Thyroid gland (tissue), 4 donors: ENCODE measurements around the gene ZWILCH. TPM values are rescaled to one million over a fixed set of nuclear protein-coding genes. Genes with fewer than 3 reads are reported as not detected.

Source experiments
- DNase-seq, 2 donors: peaks; one replicate each; pipeline ENCODE4 v3.0.0-alpha.2; 2019
- H3K27ac ChIP-seq, 3 donors: fragments of 200-600 bp; sonication (generic); 1 replicate in 2 of 3; 2 replicates in 1 of 3; pipeline ENCODE4 v1.5.1; 2016 to 2019; ENCODE audit warnings: mild to moderate bottlenecking in 1 of 3, moderate library complexity in 1 of 3
- H3K27me3 ChIP-seq: fragments of 200-600 bp; sonication (generic); one replicate; pipeline ENCODE4 v1.5.1; 2019
- H3K36me3 ChIP-seq, 2 donors: fragments of 200-600 bp; sonication (generic); one replicate each; pipeline ENCODE4 v1.5.1; 2016 to 2019
- H3K4me1 ChIP-seq, 2 donors: fragments of 200-600 bp; sonication (generic); one replicate each; pipeline ENCODE4 v1.5.1; 2017 to 2019
- H3K4me3 ChIP-seq, 3 donors: fragments of 200-600 bp; sonication (generic); replicated peaks in 1 of 3; 1 replicate in 2 of 3; 2 replicates in 1 of 3; pipeline ENCODE4 v1.5.1; 2016; ENCODE audit warnings: mild to moderate bottlenecking in 1 of 3
- H3K9me3 ChIP-seq: fragments of 200-600 bp; sonication (generic); one replicate; pipeline ENCODE4 v1.5.1; 2017
- CTCF ChIP-seq, 6 experiments: fragments of 200-600 bp in 3 of 6; fragments of 450-650 bp in 3 of 6; sonication (generic) in 3 of 6; IDR thresholded peaks; one replicate each; pipeline ENCODE4 v1.5.1; 2016 to 2019; ENCODE audit warnings: antibody characterized with exemption in 6 of 6, mild to moderate bottlenecking in 2 of 6, inconsistent platforms in 1 of 6, moderate library complexity in 1 of 6
- POLR2A ChIP-seq, 2 donors: fragments of 450-650 bp; IDR thresholded peaks; one replicate each; pipeline ENCODE4 v1.6.1; 2017; ENCODE audit warnings: antibody characterized with exemption in 2 of 2, mild to moderate bottlenecking in 2 of 2, moderate library complexity in 1 of 2
- WGBS, 2 donors: methylation state at CpG; one replicate each; pipeline ENCODE4 v1.1.5; 2017; 5-methylcytosine and 5-hydroxymethylcytosine counted together
- intact Hi-C: fragments of 100-400 bp; cut with DNase I; formaldehyde crosslinking; loops from one replicate; pipeline ENCODE4 v1.15.1; 2023
- total RNA-seq, 4 donors: library from RNA; depleted of rRNA; stranded (reverse); fragments of >200 nt; gene quantifications; one replicate each; pipeline ENCODE4 v1.2.3, GENCODE V29; 2016

Gene ZWILCH
- total RNA-seq, 4 donors from 2014 or later, result 3.8 to 6.4 (median 5.3) TPM

- WGBS, 2 donors, result 94 to 96% methylated on average over 3 of the region's 3 CpGs
- no peak overlapping the region for H3K4me3 ChIP-seq
- no peaks in the 10 kb centered on the region for H3K4me1 ChIP-seq
- no peak overlapping the region for H3K27ac ChIP-seq
- no peak for TF ChIP-seq POLR2A (IDR thresholded peaks at IDR 0.05)
- TF ChIP-seq CTCF (IDR thresholded peaks at IDR 0.05), result no peak
- no peaks in the 10 kb centered on the region for H3K9me3 ChIP-seq
- H3K27me3 ChIP-seq, result no peaks in the 10 kb centered on the region
- no peaks in the 10 kb centered on the region for H3K36me3 ChIP-seq
- intact Hi-C loops, result no loop called here
- DNase-seq, result no peak
Observed at GRCh38 chr15:66474963-66475362, 30.2 kb upstream of the ZWILCH start.

GRCh38 chr15:66476535-66476934 is 28.6 kb upstream of the ZWILCH start:
- Histone ChIP-seq H3K4me3 (no peak overlapping the region), H3K27ac (no peak overlapping the region), H3K4me1 (no peaks in the 10 kb centered on the region), H3K9me3 (no peaks in the 10 kb centered on the region), H3K36me3 (no peaks in the 10 kb centered on the region), H3K27me3 (no peaks in the 10 kb centered on the region)
- DNase-seq, result no peak
- WGBS, 2 donors, result 87 to 88% methylated on average over 4 of the region's 4 CpGs
- intact Hi-C loops, result no loop called here
- TF ChIP-seq POLR2A (IDR thresholded peaks at IDR 0.05) (no peak), CTCF (IDR thresholded peaks at IDR 0.05) (no peak)

- TF ChIP-seq CTCF (IDR thresholded peaks at IDR 0.05) (no peak), POLR2A (IDR thresholded peaks at IDR 0.05) (no peak)
- H3K4me3 ChIP-seq, result no peak overlapping the region
- no peak overlapping the region for H3K27ac ChIP-seq
- no peaks in the 10 kb centered on the region for H3K4me1 ChIP-seq
- no peak for DNase-seq
- 89 to 92% methylated on average over 2 of the region's 2 CpGs for WGBS, 2 donors
- H3K27me3 ChIP-seq, result no peaks in the 10 kb centered on the region
- intact Hi-C loops, result no loop called here
- no peaks in the 10 kb centered on the region for H3K9me3 ChIP-seq
- H3K36me3 ChIP-seq, result no peaks in the 10 kb centered on the region
Observed at GRCh38 chr15:66477011-66477410, 28.1 kb upstream of the ZWILCH start.

GRCh38 chr15:66480267-66480666 is 24.9 kb upstream of the ZWILCH start:
- DNase-seq, result no peak
- H3K27ac ChIP-seq, result no peak overlapping the region
- H3K27me3 ChIP-seq, result no peaks in the 10 kb centered on the region
- H3K9me3 ChIP-seq, result no peaks in the 10 kb centered on the region
- no peak for TF ChIP-seq CTCF (IDR thresholded peaks at IDR 0.05)
- no peak for TF ChIP-seq POLR2A (IDR thresholded peaks at IDR 0.05)
- H3K4me1 ChIP-seq, result peaks cover 0 to 9% of the 10 kb centered on the region in 2 donors
- intact Hi-C loops, result no loop called here
- H3K36me3 ChIP-seq, result no peaks in the 10 kb centered on the region
- WGBS, 2 donors, result 96 to 99% methylated on average over 6 of the region's 6 CpGs
- no peak overlapping the region for H3K4me3 ChIP-seq

- Histone ChIP-seq H3K9me3 (no peaks in the 10 kb centered on the region), H3K27me3 (no peaks in the 10 kb centered on the region), H3K27ac (no peak overlapping the region), H3K36me3 (no peaks in the 10 kb centered on the region), H3K4me3 (no peak overlapping the region), H3K4me1 (peaks cover 0 to 9% of the 10 kb centered on the region in 2 donors)
- WGBS, 2 donors, result 94 to 97% methylated on average over 10 of the region's 10 CpGs
- intact Hi-C loops, result no loop called here
- DNase-seq, result no peak
- TF ChIP-seq CTCF (IDR thresholded peaks at IDR 0.05), result no peak
- TF ChIP-seq POLR2A (IDR thresholded peaks at IDR 0.05), result no peak
Observed at GRCh38 chr15:66481107-66481856, 23.8 kb upstream of the ZWILCH start.
